ENCODE data around the gene COL28A1.

The COL28A1 gene

GRCh38 chr7:7516156-7516555, 19.5 kb downstream of the COL28A1 start:
- no peak overlapping the region for H2AFZ ChIP-seq (ENCODE audit: low read depth, low read length, severe bottlenecking)
- no peaks in the 10 kb centered on the region for H3K9me3 ChIP-seq (ENCODE audit: insufficient read depth, low read length)
- H3K9ac ChIP-seq (ENCODE audit: low read length) = no peak overlapping the region
- H3K4me2 ChIP-seq (ENCODE audit: low read depth, low read length, poor library complexity, severe bottlenecking) = no peak overlapping the region
- no peaks in the 10 kb centered on the region for H3K79me2 ChIP-seq (ENCODE audit: insufficient read depth, low read length)
- no peaks in the 10 kb centered on the region for H4K20me1 ChIP-seq (ENCODE audit: low read depth, low read length)
- H3K4me3 ChIP-seq (ENCODE audit: insufficient read depth, low read length, poor library complexity, severe bottlenecking) = no peak overlapping the region
- no peak overlapping the region for H3K27ac ChIP-seq (ENCODE audit: low read depth, low read length)
- H3F3A ChIP-seq (ENCODE audit: insufficient read depth) = no peaks in the 10 kb centered on the region
- H3K9me2 ChIP-seq (replicated peaks; ENCODE audit: insufficient read depth, low read length) = no peaks in the 10 kb centered on the region
- no peaks in the 10 kb centered on the region for H3K27me3 ChIP-seq (ENCODE audit: low read length)
- H3K36me3 ChIP-seq (ENCODE audit: low read length) = no peaks in the 10 kb centered on the region
- no peak for TF ChIP-seq CTCF (IDR thresholded peaks at IDR 0.05; ENCODE audit: insufficient read depth, low read length, poor library complexity, severe bottlenecking)

DNA sequence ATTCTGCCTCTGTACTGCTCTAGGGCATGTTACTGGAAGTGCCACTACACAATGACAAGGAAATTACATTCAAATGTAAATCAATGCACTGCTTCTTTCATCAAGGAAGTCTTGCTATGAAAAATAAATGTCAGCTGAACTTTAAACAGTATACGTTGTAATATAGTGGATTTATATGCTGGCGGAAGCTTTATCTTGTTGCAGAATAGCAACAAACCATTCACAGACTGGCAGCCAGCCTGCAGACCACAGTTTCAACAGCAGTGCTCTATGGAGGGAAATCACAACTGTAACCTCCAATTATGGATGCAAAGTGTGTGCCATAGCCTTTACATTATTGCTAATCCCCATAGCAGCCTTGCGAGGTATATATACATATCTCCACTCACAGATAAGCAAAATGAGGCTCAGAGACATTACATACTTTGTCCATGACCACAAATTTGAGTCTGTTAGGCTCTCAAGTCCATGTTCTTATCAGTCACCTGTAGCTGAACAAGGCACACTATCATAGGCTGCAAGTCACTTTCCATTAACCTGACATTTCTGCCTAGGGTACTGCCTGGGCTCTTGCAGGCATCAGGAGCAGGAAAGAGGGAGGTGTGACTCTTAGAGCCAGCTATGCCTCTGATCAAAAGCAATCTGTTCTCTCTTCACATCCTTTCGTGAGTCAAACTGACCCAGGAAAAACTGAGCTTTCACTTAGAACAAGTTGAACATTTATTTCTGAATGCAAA, 22.6 kb downstream of the COL28A1 start:
- H3K36me3 ChIP-seq (ENCODE audit: low read length) = no peaks in the 10 kb centered on the region
- H3K9me2 ChIP-seq (replicated peaks; ENCODE audit: insufficient read depth, low read length) = no peaks in the 10 kb centered on the region
- no peak overlapping the region for H3K4me3 ChIP-seq (ENCODE audit: insufficient read depth, low read length, poor library complexity, severe bottlenecking)
- no peak overlapping the region for H2AFZ ChIP-seq (ENCODE audit: low read depth, low read length, severe bottlenecking)
- H3K27me3 ChIP-seq (ENCODE audit: low read length) = no peaks in the 10 kb centered on the region
- H3K9me3 ChIP-seq (ENCODE audit: insufficient read depth, low read length) = no peaks in the 10 kb centered on the region
- no peaks in the 10 kb centered on the region for H3F3A ChIP-seq (ENCODE audit: insufficient read depth)
- TF ChIP-seq CTCF (IDR thresholded peaks at IDR 0.05; ENCODE audit: insufficient read depth, low read length, poor library complexity, severe bottlenecking) = no peak
- no peak for TF ChIP-seq EZH2phosphoT487 (conservative IDR thresholded peaks at IDR 0.05; ENCODE audit: low read length)
- H3K9ac ChIP-seq (ENCODE audit: low read length) = no peak overlapping the region
- no peak overlapping the region for H3K27ac ChIP-seq (ENCODE audit: low read depth, low read length)
- no peaks in the 10 kb centered on the region for H3K79me2 ChIP-seq (ENCODE audit: insufficient read depth, low read length)
- H3K4me2 ChIP-seq (ENCODE audit: low read depth, low read length, poor library complexity, severe bottlenecking) = no peak overlapping the region
- no peaks in the 10 kb centered on the region for H4K20me1 ChIP-seq (ENCODE audit: low read depth, low read length)

DNA sequence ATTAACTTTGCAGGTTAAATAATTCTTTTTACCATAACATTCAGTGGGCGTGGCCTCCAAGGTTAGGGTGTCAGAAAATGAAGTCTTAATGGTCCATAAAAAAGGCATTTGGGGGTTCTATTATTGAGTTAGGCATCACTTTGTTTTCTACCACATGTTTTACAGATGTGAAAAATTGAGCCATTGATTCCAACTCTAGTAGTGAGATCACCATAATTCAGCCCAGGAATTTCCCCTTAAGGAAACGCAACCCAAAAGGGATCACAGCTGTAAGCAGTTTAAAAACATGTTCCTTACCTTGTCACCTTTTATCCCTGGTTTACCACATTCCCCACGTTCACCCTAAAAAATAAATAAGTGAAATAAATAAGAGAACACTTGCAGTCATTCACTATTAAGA, 24.9 kb downstream of the COL28A1 start:
- H2AFZ ChIP-seq (ENCODE audit: low read depth, low read length, severe bottlenecking) = no peak overlapping the region
- H3K9me2 ChIP-seq (replicated peaks; ENCODE audit: insufficient read depth, low read length) = no peaks in the 10 kb centered on the region
- no peaks in the 10 kb centered on the region for H3K36me3 ChIP-seq (ENCODE audit: low read length)
- H3K4me2 ChIP-seq (ENCODE audit: low read depth, low read length, poor library complexity, severe bottlenecking) = no peak overlapping the region
- no peaks in the 10 kb centered on the region for H4K20me1 ChIP-seq (ENCODE audit: low read depth, low read length)
- no peaks in the 10 kb centered on the region for H3F3A ChIP-seq (ENCODE audit: insufficient read depth)
- no peak overlapping the region for H3K4me3 ChIP-seq (ENCODE audit: insufficient read depth, low read length, poor library complexity, severe bottlenecking)
- TF ChIP-seq CTCF (IDR thresholded peaks at IDR 0.05; ENCODE audit: insufficient read depth, low read length, poor library complexity, severe bottlenecking) (no peak), EZH2phosphoT487 (conservative IDR thresholded peaks at IDR 0.05; ENCODE audit: low read length) (no peak)
- H3K27me3 ChIP-seq (ENCODE audit: low read length) = no peaks in the 10 kb centered on the region
- H3K9me3 ChIP-seq (ENCODE audit: insufficient read depth, low read length) = no peaks in the 10 kb centered on the region
- H3K27ac ChIP-seq (ENCODE audit: low read depth, low read length) = no peak overlapping the region
- no peaks in the 10 kb centered on the region for H3K79me2 ChIP-seq (ENCODE audit: insufficient read depth, low read length)
- H3K9ac ChIP-seq (ENCODE audit: low read length) = no peak overlapping the region

All from SU-DHL-6 (cell line).